CMK (cell line): ENCODE data around the gene GFPT1.
A peak's percentile ranks its signal among the peaks of the same experiment; 100 is the strongest.

Experiments
- DNase-seq: peaks from one replicate; pipeline ENCODE4 v3.0.0-alpha.2; 2010; ENCODE audit warnings: low read depth

GFPT1 gene

DNA sequence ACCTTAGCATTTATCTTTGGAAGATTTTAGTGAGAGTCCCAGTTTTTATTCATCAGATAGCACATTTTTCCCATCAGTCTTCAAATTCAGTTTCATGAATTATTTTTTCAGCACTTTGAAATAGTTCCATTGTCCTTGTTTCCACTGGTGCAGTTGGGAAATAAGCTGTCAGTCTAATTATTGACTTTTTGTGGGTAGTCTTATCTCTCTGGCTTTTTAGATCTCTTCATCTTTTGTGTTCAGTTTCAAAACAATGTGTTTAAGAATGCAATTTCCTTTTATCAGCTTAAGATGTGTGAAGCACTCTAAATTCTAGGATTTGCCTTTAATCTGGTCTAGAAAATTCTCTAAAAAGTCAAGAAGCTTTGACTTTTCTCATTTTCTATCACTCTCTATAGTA, 70.5 kb downstream of the GFPT1 start:
- no peak for DNase-seq

DNA sequence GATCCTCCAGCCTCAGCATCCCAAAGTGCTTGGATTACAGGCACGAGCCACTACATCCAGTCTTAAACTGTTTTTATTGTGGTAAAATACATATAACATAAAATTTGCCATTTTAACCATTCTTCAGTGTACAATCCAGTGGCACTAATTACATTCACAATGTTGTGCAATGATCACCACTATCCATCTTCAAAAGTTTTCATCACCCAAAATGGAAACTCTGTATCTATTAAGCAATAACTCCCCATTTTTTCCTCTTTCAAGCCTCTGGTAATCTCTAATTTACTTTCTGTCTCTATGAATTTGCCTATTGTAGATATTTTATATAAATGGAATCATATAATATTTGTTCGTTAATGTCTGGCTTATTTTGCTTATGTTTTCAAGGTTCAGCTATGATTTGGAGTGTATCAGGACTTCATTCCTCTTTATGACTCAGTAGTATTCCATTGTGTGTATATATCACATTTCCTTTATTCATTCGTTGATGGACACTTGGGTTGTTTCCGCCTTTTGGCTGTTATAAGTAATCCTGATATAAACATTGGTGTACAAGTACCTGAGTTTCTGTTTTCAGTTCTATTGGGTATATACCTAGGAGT, 71.8 kb downstream of the GFPT1 start:
- no peak for DNase-seq

DNA sequence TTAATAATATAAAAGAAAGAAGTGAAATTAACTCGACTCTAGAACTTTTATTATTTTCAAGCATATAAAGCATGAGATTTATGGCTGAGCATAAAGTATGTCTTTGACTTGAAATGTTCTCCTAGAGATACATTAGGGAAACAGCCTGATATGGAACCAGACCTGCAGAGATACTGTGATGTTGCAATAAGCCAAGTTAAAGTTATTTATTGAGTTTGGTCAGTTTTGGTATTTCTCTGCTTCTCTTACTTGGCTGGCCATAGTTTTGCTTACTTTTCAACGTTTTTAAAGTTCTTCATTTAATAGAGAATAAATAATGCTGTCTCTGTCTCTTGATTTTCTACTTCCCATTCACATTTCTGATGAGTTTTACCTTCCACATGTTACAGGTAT, 76.0 kb downstream of the GFPT1 start:
- DNase-seq = no peak

DNA sequence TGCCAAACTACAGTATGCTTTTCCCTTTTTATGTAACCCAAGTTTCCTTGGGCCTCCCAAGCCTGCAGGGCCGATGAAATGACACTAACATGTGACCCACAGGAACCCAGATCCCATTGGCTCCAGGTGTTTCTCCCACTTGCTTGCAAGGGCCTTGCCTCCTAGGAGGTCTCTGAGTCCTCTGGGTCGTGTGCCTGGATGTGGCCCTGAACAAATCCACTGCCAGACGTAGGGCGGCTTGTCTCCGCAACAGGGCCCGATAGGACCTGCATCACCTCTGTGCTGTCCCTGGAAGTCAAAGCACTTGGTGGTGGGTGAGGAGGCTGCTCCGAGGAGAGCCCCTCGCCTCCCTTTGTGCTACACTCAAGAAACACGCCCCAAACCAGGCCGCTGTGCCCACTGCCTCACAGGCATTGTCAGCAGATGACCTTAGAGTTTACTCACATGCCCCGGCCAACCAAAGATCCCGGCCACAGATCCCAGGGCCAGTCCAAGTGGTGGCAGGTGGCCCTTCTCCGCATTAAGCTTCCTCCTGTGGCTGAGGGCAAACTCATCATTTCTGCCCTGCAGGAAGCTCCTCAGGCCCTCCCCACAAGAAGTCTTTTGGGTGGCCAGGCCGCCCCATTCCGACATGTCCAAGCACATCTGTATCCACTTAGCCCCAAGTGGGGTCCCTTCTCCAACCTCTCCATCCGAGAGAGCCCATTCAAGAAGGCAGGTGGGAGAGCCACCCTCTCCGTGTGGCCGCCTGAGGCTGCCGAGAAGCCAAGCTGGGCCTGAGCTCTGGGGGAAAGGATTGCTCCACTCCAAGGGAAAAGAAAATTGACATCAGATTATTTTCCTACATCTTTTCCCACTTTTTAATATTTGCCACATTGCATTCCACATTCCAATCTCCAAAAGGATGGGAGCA, 76.7 kb downstream of the GFPT1 start:
- DNase-seq = no peak

DNA sequence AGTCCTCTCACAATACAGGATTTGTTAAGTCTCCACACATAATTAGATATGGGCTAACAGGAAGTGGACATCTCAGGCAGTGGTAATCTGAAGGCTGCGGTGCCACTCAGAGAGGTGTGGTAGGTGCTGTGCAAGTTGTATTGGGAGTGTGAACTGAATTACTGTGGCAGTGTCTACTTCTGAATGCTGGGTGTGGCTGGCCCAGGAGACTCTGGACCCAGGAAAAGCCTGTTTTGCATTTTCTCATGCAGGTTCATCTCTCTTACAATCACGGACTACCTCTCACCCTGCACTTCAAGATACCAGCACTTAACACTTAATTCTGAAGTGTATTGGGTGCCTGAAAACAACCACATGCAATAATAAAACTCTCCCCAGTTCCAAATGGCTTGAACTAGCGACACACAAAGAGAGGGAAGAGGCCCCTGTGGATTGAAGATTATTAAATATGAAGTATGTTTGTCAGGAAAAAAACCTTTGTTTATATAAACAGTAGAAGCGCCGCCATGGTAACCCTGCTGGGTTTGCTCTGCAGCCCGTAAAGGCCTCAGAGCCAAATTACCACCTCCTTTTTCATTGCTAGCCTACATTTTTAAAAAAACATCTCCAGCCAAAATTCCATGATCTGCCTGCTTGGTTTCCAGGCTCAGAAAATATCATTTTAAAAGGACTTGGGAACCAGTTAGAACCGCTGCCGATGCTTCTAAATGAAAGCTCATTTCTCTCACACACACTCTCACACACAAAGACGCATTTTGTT, 77.5 kb downstream of the GFPT1 start:
- no peak for DNase-seq

DNA sequence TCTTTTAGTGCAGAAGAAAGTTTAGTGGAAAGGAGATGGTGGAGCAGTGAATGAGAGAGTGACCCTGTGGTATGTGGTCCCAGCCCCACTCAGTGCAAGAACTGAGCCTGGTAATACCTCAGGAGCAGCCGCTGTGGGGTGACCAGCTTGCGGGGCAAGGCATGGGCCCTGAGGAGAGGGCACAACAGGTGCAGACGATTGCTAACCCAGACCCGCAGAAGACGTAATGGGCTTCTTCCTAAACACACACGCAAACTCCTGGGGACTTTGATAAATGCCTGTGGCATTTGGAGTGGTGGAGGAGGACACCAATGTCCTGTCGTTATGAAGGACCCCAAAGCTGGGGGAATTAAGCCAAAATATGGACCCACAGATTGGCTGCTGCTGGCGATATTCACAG, 78.7 kb downstream of the GFPT1 start:
- no peak for DNase-seq

DNA sequence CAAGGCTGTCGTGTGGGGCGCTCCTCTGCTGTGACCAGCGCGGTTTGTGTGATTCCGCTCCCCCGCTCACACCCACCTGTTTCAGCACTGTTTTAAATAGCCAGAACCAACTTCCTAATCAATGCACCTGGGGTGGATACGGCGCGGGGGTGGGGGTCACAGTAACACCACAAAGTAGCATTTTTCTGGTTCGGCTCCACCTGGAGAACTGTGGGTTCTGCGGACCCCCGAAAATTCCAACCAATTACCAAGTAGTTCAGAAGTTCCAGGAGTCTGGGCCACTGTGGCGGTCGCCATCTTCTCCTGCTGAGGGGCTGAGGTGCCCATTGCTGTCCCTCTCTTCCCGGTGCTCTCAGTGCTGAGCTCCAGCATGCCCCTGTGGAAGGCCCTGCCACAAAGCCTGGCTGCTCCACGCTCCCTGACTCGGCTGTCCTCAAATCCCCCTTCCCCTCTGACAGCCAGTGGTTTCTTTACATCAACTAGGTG, 79.4 kb downstream of the GFPT1 start:
- DNase-seq = no peak

DNA sequence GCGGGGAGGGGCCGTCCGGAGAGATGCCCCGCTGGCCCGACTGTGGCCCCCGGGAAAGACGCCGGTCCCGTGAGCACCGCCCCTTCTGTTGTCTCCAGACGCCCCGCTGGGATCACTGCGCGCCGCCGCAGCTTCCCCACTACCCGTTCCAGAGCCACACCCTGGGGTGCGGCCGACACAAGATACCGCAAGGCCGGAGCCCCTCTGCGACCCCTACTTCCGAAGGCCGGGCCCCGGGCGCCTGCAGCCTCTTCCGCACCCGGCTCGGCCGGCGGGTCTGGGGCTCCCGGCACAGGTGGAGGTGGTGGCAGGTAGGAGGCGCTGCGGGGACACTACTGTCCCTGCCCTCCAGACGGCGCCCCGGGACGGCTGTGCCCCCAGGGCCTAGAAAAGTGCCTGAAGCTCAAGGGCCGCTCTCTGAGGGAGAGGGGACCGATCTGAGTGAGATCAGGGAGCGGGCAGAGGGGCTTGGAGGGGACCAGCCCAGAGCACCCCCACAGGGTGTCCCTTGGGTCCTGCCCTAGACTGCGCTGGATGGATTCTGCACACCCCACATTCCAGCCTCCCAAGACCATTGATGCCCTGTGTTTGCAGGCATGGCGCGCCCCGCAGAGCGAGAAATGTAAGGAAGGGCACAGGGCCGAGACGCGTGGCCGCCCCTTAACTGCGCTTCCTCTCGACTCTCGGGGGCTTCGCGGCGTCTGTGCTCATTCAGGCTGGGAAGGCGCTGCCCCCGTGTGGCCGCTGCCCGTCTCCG, 80.0 kb downstream of the GFPT1 start:
- DNase-seq = peak; percentile 39

DNA sequence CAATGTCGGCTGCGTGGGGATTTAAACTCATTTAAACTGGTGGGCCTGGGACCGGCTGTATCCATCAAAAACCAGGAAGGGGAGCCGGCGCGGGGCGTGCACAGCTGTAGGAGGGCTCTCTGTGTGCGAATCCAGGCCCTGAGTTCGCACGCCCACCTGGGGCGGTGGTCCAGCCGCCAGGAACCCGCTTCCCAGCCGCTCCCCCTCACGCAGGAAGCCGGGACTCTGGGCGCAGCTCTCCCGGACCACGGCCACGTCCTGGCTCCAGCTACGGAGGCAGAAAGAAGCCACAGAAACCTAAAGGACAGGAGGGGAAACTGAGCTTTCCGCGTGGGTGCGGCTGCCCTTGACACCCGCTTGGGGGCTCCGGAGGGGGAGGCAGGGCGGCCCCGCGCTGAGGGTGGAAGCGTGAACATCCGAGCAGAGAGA, 80.6 kb downstream of the GFPT1 start:
- no peak for DNase-seq

DNA sequence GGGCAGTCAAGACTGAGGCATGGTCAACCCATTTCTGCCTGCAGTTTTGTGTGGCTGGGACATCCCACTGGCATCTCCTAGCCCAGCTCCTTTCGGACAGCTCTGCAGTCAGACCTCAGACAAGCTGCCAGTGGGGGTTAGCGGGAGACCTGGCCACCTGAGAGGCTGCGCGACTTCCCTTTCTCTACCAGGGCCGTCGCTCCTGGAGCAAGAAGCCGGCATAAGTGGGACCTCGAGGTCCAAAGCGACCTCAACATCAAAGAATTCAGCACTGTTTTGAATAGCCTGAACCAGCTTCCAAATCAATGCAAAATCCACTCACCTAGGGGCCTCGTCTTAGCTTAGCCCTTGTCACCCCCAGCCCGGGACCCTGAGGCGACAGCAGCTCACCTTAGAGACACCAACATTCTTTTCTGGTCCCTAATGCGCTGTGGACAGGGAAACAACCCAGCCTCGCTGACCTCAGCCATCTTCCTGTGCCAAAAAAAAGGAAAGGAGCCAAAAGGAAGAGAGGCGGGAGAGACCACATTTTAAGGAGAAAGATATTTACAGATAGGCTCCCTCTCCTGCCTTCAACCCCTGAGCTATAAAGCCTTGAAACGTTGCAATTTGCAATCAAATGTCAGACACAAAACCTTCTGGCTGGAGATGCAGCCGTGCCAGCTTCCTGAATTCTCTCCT, 81.2 kb downstream of the GFPT1 start:
- no peak for DNase-seq

DNA sequence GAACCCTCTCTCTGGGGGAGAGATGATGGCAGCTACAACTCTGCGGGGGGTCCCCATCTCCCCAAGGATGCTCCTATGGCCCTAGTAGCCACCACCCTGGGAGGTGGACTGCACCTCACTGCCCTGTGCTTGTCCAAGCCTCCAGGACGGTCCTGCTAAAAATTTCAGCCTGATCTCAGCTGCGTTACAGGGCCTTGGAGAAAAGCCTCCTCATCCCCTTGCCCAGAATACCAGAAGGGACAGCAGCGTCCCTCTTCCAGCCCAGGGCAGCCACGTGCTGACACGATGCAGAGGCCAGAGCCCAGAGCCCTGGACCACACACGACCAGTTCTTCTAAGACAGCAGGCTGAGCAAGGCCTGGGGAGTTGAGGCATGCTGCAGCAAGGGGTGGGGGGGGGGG, 81.9 kb downstream of the GFPT1 start:
- DNase-seq = no peak

DNA sequence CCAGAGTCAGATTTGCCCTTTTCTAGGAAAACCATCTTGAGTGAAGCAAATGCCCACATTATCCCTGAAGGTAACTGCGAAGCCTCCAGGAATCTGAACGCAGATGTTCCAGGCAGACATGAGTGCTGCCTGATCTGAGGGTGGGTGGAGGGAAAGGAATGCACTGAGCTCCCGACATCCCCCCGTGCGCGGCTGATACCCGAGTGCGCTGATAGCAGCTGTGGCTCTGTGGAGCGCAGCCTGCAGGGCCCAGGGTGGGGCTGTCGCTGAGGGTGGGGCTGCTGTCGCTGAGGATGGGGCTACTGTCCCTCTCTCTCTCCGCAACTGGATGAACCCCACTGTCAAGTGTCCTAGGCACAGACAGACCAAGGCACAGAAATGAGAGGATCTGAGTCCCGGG, 82.4 kb downstream of the GFPT1 start:
- no peak for DNase-seq

DNA sequence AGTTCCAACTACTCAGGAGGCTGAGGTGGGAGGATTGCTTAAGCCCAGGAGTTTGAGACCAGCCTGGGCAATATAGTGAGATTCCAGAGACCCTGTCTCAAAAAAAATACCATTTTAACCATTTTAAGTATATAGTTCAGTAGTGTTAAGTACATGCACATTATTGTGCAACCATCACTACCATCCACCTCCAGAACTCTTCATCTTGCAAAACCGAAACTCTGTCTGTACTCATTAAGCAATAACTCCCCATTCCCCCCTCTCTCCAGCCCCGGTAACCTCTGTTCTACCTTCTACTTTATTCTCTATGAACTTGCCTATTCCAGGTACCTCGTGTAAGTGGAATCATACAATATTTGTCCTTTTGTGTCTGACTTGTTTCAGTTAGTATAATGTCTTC, 86.4 kb downstream of the GFPT1 start:
- no peak for DNase-seq

DNA sequence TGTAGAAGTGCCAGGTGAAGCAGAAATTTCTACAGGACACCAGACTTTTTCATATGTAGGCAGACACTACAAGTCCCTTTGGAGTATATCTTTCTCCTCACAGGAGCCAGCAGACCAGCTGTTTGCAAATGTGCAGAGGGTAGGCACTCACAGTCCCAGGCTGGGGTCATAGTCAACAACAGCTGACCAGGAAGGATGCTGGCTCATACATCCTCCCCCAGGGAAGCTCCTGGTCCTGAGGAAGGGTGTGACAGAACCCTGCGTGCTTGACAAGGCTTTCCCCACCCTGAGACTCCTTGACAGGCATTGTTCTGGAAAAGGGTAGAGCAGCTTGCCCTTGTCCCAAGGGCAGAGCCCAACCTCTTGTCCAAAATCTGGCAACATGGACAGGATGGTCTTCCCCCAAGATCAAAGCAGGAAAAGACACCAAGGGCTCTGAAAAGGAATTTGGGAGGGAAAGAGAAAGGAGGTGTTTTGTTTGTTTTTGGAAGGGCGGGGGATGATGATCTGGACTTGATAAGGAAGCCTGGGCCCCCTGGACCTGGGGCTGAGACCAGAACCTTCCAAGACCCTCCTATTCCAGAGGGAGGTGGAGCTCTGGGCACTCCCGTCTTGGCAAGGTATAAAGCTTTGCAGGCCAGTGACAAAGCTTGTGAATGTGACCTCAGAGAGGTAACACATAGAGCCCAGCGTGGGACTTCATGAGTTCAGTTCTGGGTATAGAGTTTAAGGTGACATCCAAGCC, 87.1 kb downstream of the GFPT1 start:
- no peak for DNase-seq

DNA sequence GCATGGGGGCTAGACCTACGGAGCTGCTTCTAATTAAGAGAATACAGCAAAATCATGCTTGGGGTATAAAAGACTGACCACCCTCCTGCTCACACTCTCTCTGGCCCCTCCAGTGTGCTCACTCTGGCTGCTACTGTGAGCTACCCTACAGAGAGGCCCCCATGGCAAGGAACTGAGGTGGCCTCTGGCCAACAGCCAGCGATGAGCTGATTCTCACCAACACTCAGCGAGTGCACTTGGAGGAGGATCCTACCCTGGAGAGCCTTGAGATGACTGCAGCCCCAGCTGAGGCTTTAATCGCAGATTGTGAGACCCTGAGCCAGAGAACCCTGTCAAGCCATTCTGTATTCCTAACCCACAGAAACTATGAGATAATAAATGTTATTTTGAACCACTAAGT, 88.2 kb downstream of the GFPT1 start:
- DNase-seq = no peak

DNA sequence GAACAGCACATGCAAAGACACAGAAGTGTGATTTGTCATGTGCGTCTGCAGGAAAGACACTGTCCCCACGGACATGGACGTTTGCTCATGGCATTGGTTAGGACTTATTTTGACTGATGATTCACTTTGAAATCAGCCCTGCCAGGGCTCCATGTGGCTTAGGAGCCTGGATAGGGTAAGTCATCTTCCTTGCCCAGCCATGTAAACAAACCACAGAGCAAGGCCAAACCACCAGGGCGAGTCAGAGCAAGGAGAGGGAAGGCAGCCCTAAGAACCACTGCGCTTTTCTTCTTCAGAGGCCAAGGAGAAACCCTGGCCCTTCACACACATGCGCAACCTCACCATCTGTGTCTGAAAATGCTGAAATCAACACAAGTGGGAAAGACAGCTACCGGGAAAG, 88.8 kb downstream of the GFPT1 start:
- no peak for DNase-seq

DNA sequence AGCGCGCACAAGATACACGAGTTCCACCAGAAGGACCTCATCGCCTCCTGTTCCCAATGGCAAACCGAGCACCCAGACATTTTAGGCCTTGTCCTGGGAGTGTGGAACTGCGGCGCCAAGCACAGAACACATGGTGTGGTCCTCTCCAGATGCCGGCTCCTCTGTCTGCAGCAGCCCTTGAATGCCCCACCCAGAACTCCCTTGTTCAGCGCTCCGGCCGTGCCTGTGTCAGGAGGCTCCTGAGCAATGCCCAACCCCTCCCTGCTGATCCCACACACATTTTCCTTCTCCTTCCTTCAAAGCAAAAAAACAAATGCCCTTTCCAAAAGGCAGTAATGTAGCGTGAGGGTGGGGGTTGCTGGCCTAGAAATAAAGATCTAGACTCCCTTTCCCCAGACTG, 89.8 kb downstream of the GFPT1 start:
- no peak for DNase-seq

DNA sequence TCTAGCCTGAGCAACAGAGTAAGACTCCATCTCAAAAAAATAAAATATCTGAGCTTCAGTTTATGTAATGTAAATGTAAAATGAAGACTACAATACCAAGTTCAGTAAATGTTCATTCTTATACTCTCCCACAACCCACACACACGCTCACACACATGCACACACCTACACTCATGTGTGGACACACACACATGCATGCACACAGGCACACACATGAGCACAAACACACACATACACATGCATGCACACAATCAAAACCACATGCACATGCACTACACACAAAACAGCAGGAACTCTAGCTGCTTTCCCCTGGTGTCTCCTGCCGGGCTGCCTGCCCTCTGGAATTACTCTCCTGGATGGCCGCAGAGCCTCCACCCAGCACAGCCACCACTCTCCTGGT, 90.6 kb downstream of the GFPT1 start:
- no peak for DNase-seq

DNA sequence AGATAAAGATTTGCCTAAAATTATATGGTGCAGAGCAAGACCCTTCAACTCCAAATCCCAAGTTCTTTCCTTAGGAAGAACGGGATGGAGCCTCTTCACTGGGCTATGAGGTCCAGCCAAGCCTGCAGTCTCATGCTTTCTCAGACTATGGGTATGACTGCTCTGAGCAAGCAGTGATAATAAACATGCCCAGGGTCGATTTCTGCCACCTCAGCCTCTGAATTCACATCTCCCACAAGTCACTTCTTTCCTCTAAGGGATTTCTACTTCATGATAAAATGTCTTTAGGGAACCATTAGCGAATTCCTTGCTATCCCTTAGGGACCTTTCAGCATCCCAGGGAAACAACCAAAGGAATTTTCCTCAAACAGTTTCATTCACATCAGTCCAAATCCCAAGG, 94.8 kb downstream of the GFPT1 start:
- no peak for DNase-seq

DNA sequence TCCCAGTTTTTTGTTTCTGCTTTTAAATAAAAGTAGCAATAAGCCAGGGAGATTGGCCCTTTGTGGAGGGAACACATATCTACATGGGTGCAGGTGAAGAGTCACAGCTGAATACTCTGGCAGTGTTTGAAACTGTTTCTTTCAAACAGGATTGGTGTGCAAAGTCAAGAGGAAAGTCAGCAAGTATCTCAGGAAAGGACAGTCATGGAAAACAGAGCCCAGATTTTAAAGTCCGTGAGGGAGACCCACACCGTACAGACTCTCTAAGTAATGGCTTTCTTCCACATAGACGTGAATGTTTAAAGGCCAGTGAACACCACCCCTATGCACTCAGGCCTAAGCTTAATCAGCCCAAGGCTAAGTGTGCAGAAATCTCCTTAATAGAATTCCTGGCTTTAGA, 95.3 kb downstream of the GFPT1 start:
- DNase-seq = no peak
